HG03457 (cell line): Measurements from ENCODE around the gene CD84.
"Not testable (repeated sequence)": the region's sequence is repeated elsewhere in the genome, so short reads cannot be mapped to it uniquely, and the experiment has no call there.

Source experiments
- ATAC-seq: cut with Tn5 transposase; IDR thresholded peaks from one replicate; pipeline ENCODE4 v1.9.1; 2021; ENCODE audit warnings: moderate number of reproducible peaks; ENCODE audit not compliant: unreplicated experiment

The CD84 gene

DNA sequence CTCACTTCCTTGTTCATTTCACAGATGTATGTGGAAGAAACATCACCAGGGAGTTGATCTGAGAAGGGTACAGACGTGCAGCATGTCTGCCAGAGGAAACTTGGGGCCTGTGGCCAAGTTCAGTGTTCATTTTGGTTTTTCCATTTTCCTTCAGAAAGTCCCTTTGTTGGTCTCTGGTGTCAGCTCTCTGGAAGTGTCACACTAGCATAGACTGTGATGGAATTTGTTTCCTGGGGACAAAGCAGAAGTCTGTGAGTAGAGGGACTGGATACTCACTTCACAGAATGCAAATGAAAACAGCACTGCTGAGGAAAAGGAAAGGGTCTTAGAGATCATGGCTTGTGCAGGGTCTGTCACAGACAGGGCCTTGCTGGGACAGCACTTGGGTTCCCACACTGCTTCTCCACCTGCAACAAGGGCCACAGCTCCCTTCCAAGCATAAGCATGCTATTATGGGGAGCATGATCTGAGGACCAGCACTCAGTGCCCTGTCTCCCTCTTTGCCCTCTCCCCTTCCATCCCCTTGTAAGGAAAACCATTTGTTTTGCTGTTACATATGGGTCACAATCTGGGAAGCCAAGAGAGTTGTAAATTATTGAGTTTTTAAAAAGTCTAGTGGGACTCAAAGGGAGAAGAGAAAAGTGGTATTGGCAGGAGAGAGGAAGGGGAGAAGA, 31.4 kb upstream of the CD84 start:
- no peak for ATAC-seq

DNA sequence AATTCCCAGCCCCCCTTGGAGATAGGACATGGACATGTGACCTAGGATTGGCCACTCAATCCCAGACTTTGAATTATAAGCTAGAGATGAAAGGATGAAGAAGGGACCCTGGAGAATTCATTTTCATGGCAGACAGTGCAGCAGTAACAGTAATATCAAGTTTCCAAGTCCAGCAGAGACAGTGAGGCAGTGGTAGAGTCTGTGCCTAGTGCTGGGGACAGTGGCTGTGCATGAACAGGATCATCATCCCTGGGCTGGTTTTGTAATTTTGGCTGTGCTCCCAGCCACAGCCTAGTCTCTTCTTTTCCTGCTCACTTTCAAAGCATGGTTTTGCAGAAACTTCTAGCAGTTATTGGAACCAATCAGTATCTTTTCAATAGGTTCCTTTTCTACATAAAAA, 29.6 kb upstream of the CD84 start:
- no peak for ATAC-seq

DNA sequence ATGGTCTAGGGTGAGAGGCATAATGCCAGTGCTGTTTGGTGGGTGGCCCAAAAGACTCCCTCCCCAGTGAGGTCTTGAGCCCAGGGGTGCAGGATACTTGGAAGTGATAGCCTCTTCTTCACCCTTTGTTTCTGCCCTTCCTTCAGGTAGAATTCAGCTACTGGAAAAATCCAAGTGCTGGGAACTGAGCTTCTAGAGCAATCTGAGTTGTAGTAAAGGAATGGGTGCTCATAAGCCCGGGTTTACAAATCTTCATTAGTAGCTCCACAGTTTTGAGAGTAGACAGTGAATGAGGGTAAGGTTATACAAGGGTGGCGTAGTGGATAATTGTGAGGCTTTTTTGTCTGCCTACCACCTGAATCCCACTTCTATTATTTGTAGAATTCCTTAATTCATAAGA, 29.2 kb upstream of the CD84 start:
- no peak for ATAC-seq

DNA sequence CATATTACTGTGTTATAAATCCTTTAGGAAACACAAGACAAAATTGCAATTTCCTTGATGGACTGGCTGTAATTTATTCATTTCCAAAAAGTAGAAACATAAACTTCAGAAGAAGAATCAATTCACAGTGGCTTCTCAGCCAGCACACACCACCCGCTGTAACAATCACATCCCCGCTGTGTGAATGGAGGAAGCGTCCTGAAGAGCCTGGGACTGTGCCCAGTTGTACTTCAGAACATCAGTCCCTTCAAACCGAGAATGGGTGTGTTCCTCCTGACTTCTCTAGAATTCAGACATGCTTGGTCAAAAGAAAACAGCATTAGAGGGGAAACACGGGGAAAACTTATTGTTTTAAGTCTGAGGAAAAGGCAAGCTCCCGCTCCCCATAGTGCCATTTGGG, 28.8 kb upstream of the CD84 start:
- ATAC-seq, result no peak

DNA sequence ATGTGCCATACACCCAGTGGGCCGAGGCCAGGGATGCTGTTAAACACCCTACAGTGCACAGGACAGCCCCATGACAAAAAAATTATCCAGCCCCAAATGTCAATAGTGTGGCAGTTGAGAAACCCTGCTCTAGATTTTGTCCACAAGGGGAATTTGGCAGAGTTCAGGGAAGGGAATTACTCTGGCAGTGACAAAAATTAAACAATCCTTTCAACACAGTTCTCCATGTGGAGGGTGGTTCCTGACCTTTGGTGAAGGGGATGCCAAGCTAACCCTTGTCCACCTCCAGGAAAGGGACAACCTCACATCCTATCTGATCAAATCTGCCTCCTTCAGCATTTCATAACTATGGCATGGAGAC, 28.4 kb upstream of the CD84 start:
- no peak for ATAC-seq

DNA sequence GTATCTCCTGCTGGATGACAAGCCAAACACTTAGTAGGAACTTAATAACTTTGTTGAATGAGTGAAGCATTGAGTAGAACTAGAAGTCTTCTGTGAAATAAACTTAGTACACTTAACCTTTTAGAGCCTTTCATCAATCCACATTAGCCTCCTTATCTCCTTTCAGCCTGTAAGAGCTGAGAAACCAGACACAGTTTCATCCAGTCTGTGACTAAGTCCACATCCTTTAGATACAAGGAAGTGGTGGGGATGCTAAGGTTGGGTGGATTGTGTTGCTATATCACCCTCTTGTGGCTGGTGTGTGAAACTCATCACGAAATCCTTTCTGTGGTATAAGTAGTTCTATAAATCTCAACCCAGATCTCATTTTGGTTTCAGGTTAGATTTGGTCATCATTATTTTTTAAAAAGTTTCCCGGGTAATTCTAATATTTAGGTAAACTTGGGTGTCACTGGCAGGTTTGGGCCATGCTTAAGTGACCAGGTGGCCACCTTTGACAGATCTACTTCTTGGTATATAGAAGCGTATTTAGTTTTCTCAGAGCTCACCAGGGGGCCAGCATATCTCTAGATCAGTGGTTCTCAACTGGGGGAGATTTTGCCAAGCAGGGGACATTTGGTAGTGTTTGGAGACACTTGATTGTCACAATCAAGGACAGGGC, 27.8 kb upstream of the CD84 start:
- no peak for ATAC-seq

DNA sequence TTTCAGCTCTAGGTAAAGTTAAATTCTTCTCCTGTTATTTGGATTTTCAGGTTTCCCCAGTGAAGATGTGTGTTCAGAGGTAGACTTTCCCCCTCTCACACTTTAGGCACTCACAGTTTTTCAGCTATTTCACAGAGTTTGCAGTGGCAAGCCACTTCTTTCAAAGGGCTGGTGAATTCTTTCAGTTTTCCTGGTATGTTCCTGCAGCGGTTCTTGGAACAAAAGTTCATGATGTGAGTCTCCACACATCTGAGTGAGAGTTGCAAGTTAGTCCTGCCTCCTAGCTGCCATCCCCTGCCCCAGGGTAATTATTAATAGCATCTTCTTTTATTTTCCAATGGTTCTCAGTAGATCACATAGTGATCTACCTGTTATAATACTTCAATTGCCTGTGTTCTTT, 27.3 kb upstream of the CD84 start:
- ATAC-seq, result no peak

DNA sequence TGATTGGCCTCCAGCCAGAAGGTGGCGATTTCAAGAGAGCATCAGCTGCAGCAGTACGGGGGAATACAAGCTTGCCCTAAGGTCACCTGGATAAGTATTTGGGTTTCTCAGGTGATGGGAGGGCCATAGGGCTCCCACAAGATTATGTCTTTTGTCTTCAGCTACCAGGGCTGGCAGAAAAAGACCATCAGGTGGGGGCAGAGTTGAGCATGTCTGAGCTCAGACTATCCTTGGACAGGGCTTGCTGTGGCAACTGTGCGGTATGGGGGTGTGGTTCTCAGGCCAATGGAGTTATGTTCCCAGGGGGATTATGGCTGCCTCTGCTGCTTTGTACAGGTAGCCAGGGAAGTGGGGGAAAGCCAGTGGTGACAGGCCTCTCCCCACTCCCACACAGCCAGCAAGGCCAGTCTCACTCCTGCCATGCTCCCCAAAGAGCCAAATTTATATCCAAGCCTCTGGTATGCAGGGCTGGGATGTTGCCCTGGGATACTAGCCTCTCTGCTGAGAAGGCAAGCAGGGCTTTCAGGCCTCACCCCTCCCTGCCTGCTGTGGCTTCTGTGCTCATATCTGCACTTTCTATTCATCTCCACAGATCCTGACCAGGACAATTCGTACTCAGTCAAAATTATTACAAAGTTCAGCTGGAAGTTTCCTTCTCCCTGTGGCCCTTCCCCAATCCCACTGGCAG, 26.6 kb upstream of the CD84 start:
- ATAC-seq, result no peak

DNA sequence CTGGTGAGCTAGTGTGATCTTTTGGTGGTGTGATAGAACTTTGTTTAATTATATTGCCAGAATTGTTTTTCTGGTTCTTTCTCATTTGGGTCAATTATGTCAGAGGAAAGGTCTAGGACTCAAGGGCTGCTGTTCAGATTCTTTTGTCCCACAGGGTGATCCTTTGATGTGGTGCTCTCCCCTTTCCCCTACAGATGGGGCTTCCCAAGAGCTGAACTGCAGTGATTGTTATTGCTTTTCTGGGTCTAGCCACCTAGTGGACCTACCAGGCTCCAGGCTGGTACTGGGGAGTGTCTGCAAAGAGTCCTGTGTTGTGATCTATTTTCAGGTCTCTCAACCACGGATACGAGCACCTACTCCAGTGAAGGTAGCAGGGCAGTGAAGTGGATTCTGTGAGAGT, 25.9 kb upstream of the CD84 start:
- no peak for ATAC-seq

DNA sequence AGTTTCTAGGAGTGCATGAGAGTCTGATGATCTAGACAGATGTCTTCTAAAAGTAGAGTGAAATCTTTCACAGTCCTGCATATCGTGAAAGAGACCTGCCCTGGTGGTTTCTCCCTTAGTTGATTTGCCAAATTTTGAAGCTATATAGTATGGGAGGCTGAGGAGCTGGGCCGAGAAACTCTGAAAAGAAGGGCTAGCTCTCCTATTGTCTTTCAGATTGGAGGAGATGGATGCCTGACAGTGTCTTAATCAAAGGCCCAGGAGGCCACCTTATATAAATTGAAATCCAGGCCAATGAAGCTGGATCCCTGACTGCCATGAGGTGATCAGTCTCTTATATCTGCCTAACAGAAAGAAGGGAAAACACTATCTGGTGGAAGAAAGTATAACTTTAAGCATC, 18.4 kb upstream of the CD84 start:
- no peak for ATAC-seq

DNA sequence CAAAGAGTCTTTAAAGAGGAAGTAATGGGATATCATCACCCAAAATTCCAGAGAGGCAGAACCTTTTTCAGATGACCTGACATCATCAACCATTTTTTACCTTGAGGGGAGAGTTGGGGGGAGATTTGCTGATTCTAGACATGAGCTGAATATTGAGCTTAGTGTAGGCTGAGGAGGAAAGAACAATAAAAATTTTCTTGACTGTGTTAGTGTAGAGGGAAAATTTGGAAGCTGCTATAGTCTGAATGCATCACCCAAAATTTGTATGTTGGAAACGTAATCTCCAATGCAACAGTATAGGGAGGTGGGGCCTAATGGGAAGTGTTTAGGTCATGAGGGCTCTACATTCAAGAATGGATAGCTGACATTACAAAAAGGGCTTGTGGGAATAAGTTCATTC, 17.8 kb upstream of the CD84 start:
- ATAC-seq, result no peak

DNA sequence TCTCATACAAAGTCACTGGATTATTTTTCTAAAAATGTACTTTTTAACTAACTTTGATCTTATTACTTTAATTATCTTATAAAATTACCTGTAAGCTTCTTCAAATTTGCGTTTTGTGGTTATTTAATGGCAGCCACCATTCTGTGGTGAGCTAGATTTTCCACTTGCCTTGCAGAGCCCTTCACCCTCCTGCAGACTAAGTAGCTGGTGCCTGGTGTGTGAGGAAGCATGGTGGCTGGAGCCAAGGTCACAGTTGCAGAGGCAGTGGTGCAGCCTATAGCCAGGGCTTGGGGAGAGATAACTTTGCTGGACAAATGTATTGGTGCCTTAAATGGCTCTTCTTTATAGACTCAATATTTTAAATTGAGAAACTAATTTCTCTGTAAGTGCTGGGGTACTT, 11.2 kb upstream of the CD84 start:
- ATAC-seq, result no peak

DNA sequence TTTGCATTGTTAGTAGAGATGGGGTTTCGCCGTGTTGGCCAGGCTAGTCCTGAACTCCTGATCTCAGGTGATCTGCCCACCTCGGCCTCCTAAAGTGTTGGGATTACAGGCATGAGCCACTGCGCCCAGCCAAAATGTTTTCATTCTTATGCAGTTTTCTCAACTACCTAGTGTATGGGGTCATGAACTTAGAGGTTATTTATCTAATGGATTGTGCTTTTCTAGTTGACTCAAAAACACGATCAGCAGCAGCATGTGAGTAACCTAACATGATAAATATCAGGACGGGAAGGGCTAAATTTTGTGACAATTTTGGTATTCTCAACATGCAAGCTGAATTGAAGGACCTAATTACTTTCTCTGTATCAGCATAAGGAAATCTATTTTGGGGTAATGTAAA, 9.2 kb upstream of the CD84 start:
- ATAC-seq, result no peak

DNA sequence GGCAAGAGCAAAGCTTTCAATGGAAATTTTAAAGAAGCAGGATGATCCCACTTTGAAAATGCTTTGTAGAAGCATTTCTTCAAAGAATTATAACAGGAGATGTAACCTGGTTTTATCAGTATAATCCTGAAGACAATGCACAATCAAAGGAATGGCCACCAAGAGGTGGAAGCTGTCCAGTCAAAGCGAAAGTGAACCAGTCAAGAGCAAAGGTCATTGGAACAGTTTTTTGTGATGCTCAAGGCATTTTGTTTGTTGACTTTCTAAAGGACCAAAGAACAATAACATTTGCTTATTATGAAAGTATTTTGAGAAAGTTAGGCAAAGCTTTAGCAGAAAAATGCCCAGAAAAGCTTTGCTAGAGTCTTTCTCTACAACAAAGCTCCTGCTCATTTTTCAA, 5.5 kb upstream of the CD84 start:
- no peak for ATAC-seq

DNA sequence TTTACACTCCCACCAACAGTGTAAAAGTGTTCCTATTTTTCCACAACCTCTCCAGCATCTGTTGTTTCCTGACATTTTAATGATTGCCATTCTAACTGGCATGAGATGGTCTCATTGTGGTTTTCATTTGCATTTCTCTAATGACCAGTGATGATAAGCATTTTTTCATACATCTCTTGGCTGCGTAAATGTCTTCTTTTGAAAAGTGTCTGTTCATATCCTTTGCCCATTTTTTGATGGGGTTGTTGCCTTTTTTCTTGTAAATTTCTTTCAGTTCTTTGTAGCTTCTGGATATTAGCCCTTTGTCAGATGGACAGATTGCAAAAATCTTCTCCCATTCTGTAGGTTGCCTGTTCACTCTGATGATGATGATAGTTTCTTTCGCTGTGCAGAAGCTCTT, 3.7 kb upstream of the CD84 start:
- ATAC-seq, result not testable (repeated sequence)

DNA sequence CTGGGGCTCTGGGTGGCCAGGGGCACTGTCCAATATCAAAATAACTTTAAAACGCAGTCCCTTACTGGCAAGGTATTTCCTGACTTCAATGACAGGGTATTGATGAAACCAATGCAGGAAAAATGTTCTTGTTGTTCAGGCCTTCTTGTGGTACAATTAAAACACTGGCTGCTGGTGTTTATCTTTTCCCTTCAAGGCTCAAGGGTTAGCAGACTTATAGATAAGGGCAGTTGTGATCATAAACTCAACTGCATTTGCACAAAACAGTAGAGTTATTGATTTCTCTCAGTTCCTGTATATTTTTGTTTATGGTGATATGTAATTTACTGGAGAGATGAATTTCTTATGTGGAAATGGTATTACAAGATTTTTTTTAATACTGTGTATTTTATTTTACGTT, 2.7 kb upstream of the CD84 start:
- ATAC-seq, result no peak

DNA sequence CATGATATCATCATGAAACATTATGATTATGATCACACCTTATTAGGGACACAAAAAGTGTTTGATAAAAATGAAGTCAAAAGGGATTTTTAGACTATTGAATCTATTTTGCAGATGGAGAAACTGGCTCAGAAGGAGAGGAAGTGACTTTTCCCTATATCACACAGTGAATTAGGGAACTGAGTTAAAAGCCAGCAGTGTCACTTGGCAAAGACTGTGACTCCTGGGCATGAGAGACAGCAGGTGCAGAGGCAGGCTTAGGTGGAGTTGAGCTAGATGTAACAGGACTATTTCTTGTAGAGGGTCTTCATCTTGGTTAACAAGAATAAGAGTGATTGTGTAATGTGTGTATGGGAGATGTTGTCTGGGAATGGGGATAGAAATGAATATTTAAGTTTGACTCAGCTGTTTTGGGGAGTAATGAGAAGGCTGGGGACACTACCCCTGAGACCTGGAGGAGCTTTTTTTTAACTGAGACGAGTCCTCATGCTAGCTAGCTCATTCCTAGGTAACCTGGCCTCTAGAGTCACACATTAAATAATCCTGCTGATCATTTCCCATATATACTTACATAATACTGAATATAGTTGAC, 1.0 kb upstream of the CD84 start:
- no peak for ATAC-seq

DNA sequence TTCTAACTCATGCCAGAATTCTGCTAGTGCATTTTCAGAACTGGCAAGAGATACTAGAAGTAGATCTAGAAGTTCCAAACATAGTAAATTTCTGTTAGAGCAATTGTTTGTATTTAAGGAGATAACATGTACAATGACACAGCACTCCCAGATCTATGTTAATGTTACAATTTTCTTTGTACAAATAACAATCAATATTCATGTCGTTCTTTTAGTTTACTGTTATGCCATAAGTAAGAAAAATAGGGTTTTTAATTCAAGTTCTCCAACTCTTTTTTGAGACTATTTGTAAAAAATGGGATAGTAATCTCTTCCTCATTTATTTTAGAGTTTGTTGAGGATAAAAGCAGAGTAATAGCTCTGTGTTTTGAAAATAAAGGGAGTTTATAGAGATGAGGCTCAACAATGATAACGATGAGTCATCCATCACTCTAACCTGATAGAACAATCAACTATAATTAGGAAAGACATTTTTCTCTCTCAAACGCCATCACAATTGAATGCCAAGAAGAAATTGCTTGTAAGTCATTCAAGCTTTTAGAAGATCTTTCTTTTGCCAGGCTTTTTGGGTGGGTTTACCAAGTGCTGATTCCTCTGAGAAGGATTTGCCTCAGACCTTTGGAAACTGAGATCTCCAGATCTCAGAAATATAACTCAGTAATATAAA, 638 bp downstream of the CD84 start:
- ATAC-seq, result no peak

DNA sequence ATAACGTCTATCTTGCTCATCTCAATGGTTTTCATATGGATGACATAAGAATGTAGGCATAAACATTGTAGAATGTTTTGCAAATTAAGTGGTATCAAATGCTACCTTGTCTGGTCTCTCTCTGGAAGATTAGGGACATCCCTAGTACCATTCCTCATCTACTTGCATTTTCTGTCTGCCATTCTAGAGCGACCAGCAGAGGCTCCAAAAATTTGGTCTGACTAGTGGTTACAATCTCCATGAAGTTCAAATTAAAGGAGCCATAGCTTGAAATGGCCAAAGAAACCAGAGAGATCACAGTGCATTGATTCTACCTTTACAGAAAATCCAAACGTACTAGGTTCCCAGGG, 1.1 kb downstream of the CD84 start:
- ATAC-seq, result no peak

DNA sequence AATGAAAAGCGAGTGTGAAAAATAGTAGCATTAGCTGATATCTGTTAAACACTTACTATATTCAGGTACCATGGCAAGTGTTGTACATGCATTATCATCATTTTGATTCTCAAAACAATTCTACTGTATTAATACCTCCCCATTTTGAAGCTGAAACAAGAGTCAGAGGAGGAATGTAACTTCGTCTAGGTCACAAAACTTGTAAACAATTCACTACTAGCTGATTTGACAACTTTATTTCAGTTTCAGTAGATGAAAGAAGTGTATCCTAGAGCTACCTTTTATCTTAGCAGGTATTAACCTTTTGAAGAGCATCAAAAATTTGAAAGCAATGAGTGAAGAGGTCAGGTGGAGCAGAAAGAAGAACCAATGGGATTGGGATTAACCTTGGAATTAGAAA, 1.6 kb downstream of the CD84 start:
- no peak for ATAC-seq

DNA sequence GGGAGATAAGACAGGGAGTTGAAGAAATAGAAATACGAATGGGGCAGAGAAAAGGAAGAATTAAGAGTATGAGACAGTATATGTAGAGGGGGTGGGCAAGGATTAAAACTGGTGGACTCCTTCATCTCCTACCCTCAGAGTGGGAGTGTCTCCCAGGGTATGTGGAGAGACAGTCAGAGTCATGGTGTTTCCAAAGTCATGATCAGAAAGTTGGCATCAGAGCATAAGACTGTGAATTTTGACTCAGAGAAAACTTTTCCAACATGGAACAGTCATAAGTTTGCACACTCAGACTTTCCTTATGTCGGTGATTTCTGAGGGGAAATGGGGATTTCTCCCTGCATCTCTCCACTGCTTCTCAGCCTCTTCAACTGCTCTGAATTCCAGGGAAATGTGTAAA, 2.4 kb downstream of the CD84 start:
- ATAC-seq, result no peak

DNA sequence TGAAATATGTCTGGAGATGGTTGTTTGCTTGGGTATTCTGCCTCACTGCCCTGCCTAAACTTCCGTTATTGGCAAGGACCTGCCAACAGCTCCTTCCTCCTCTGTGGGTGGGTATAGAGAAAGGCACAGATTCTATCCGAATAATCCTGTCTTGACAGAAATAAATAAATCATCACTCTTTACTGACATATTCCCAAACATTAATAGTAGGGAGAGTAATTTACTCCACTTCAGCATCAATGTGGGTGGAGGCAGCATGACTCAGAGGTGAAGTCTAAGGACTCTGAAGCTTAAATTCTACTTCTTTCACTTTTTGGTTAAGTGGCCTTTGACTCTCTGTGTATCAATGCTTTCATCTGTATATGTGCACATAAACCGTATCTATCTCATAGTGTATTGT, 2.9 kb downstream of the CD84 start:
- no peak for ATAC-seq
